SK-N-SH treated with all-trans-retinoic acid at 6 μM for 48 hours (cell line): Measurements from ENCODE around the gene PREB.

Experiments used
- ATAC-seq: fragments of 200-7000 bp; cut with Tn5 transposase; 3 replicates; pipeline ENCODE4 v1.9.1; 2020; ENCODE audit warnings: mild to moderate bottlenecking, moderate library complexity
- ARNTL ChIP-seq: fragments of 450-650 bp; formaldehyde crosslinking; IDR thresholded peaks from 2 replicates; pipeline ENCODE4 v1.5.0; 2020; ENCODE audit warnings: low read depth, mild to moderate bottlenecking, moderate library complexity, borderline replicate concordance
- BACH2 ChIP-seq: fragments of 250-450 bp; sonication (Bioruptor Pico); IDR thresholded peaks from 2 replicates; pipeline ENCODE4 v1.9.0; 2021; ENCODE audit warnings: mild to moderate bottlenecking, borderline replicate concordance
- CSDC2 ChIP-seq: fragments of 250-450 bp; sonication (Bioruptor Pico); IDR thresholded peaks from 2 replicates; pipeline ENCODE4 v1.5.0; 2020; ENCODE audit warnings: mild to moderate bottlenecking, moderate library complexity
- CSRNP3 ChIP-seq: fragments of 250-450 bp; sonication (Bioruptor Pico); IDR thresholded peaks from 2 replicates; pipeline ENCODE4 v1.5.1; 2021; ENCODE audit warnings: mild to moderate bottlenecking, moderate library complexity
- ESRRG ChIP-seq: fragments of 250-450 bp; sonication (Bioruptor Pico); IDR thresholded peaks from 2 replicates; pipeline ENCODE4 v1.6.1; 2021; ENCODE audit warnings: mild to moderate bottlenecking
- GLIS3 ChIP-seq: fragments of 250-450 bp; sonication (Bioruptor Pico); IDR thresholded peaks from 2 replicates; pipeline ENCODE4 v1.5.0; 2020; ENCODE audit warnings: mild to moderate bottlenecking, moderate library complexity
- ISL1 ChIP-seq: fragments of 250-450 bp; sonication (Bioruptor Pico); IDR thresholded peaks from 2 replicates; pipeline ENCODE4 v2.1.2; 2022; ENCODE audit warnings: mild to moderate bottlenecking, moderate library complexity
- OSR1 ChIP-seq: fragments of 250-450 bp; sonication (Bioruptor Pico); IDR thresholded peaks from 2 replicates; pipeline ENCODE4 v1.8.0; 2022; ENCODE audit warnings: moderate library complexity, mild to moderate bottlenecking, inconsistent platforms
- PATZ1 ChIP-seq: fragments of 250-450 bp; sonication (Bioruptor Pico); IDR thresholded peaks from 2 replicates; pipeline ENCODE4 v1.8.0; 2020; ENCODE audit warnings: mild to moderate bottlenecking, moderate library complexity, borderline replicate concordance
- PPARA ChIP-seq: fragments of 250-450 bp; sonication (Bioruptor Pico); IDR thresholded peaks from 2 replicates; pipeline ENCODE4 v1.5.0; 2020; ENCODE audit warnings: mild to moderate bottlenecking, borderline replicate concordance
- RARB ChIP-seq: fragments of 250-450 bp; sonication (Bioruptor Pico); IDR thresholded peaks from 2 replicates; pipeline ENCODE4 v1.8.0; 2021; ENCODE audit warnings: mild to moderate bottlenecking, moderate library complexity
- SNAI2 ChIP-seq: fragments of 250-450 bp; sonication (Bioruptor Pico); IDR thresholded peaks from 2 replicates; pipeline ENCODE4 v1.5.0; 2020; ENCODE audit warnings: mild to moderate bottlenecking, moderate library complexity
- TCF4 ChIP-seq: fragments of 250-450 bp; sonication (Bioruptor Pico); IDR thresholded peaks from 2 replicates; pipeline ENCODE4 v1.8.0; 2021; ENCODE audit warnings: mild to moderate bottlenecking, moderate library complexity, borderline replicate concordance
- TOX ChIP-seq: fragments of 250-450 bp; sonication (Bioruptor Pico); IDR thresholded peaks from 2 replicates; pipeline ENCODE4 v1.8.0; 2021; ENCODE audit warnings: mild to moderate bottlenecking, moderate library complexity, borderline replicate concordance
- TSHZ2 ChIP-seq: fragments of 250-450 bp; sonication (Bioruptor Pico); IDR thresholded peaks from 2 replicates; pipeline ENCODE4 v1.5.0; 2020; ENCODE audit warnings: mild to moderate bottlenecking, moderate library complexity
- ZC3H10 ChIP-seq: fragments of 250-450 bp; sonication (Bioruptor Pico); IDR thresholded peaks from 2 replicates; pipeline ENCODE4 v1.5.1; 2021; ENCODE audit warnings: mild to moderate bottlenecking, moderate library complexity
- ZFP30 ChIP-seq: fragments of 450-650 bp; formaldehyde crosslinking; IDR thresholded peaks from 2 replicates; pipeline ENCODE4 v1.5.0; 2022; ENCODE audit warnings: mild to moderate bottlenecking, moderate library complexity
- ZNF565 ChIP-seq: fragments of 450-650 bp; formaldehyde crosslinking; conservative IDR thresholded peaks from 2 replicates; pipeline ENCODE4 v1.5.0; 2020; ENCODE audit warnings: low read depth, mild to moderate bottlenecking, moderate library complexity
- ZNF70 ChIP-seq: fragments of 450-650 bp; formaldehyde crosslinking; IDR thresholded peaks from 2 replicates; pipeline ENCODE4 v1.5.0; 2020; ENCODE audit warnings: mild to moderate bottlenecking, moderate library complexity
- ZNF8 ChIP-seq: fragments of 450-650 bp; formaldehyde crosslinking; IDR thresholded peaks from 2 replicates; pipeline ENCODE4 v1.5.0; 2020; ENCODE audit warnings: mild to moderate bottlenecking, moderate library complexity
- TF ChIP-seq, protein P1 (sequence below): fragments of 250-450 bp; sonication (Bioruptor Pico); IDR thresholded peaks from 2 replicates; pipeline ENCODE4 v1.8.0; 2021; ENCODE audit warnings: low read depth, mild to moderate bottlenecking, moderate library complexity, borderline replicate concordance

Gene PREB

DNA sequence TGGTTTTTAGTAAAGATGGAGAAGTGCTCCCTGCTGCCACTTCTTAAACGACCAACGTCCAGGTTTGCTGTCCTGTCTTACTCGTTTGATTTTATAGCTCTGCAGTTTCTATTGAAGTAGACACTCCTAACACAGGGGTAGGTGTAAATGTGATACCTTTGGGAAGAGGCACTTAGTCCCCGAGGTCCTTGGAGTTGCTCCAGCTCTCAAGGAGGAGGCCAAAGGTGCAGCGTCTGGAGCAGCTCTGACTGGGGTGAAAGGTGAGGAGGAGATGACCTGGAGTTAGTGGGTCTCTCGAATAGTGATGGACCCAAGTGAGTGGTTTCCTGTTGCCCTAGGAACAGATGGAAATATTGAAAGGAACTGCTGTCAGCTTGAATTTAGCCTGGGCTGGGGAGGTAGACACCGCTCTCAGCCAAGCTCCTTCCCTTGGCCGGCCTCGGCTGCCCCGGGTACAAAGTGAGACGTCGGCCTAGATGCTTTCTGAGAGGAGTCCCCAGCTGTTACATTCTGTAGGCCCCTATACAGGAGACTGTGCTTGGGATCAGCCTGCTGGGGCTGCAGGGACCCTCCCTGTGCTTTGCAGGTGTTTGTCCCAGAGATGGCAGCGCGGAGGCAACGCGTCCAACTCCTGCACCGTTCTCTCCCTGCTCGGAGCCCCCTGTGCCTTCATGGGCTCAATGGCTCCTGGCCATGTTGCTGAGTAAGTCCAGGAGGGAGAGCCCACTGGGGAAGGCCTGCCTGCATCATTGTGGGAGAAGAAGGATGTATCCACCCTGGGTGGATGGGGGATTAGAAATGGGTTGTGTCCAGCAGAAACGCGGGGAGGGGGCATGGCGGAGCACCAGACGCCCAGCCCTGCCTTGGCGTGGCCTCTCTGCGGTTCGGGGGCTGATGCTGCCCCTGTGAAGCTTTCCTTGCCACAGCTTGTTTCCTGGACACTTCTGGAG lies 42.4 kb downstream of the PREB start:
- no peak for ATAC-seq
- no peak for TF ChIP-seq TOX

GRCh38 chr2:27089111-27089954 lies 45.1 kb downstream of the PREB start:
- no peak for ATAC-seq
- TF ChIP-seq TCF4 (no peak), ARNTL (CRISPR knock-in tag) (no peak), ZNF8 (CRISPR knock-in tag) (no peak), SNAI2 (CRISPR knock-in tag) (no peak), BACH2 (CRISPR knock-in tag) (no peak), RARB (CRISPR knock-in tag) (no peak), CSRNP3 (no peak), TOX (no peak)

DNA sequence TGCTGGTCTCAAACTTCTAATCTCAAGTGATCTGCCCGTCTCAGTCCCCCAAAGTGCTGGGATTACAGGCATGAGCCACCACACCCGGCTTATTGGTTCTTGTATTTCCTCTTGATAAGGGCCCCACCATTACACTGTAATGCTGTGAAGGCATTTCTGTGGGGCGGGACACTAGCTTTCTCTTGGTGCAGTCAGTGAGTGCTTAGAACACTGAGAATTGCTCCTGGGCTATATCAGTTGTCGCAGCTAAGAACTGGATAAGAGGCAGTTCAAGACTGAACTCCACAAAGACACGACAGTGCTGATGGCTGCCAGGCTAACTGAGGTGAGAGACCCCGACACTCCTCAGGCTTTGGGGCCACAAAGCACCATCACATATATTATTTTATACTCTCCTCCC lies 45.8 kb downstream of the PREB start:
- TF ChIP-seq ARNTL (CRISPR knock-in tag) (no peak), SNAI2 (CRISPR knock-in tag) (no peak)
- ATAC-seq: no peak

GRCh38 chr2:27087823-27088410 lies 46.5 kb downstream of the PREB start:
- TF ChIP-seq CSDC2 (CRISPR knock-in tag): no peak
- TF ChIP-seq TSHZ2 (CRISPR knock-in tag): no peak
- TF ChIP-seq GLIS3: no peak
- no peak for TF ChIP-seq RARB (CRISPR knock-in tag)
- no peak for TF ChIP-seq PPARA
- TF ChIP-seq, protein P1, sequence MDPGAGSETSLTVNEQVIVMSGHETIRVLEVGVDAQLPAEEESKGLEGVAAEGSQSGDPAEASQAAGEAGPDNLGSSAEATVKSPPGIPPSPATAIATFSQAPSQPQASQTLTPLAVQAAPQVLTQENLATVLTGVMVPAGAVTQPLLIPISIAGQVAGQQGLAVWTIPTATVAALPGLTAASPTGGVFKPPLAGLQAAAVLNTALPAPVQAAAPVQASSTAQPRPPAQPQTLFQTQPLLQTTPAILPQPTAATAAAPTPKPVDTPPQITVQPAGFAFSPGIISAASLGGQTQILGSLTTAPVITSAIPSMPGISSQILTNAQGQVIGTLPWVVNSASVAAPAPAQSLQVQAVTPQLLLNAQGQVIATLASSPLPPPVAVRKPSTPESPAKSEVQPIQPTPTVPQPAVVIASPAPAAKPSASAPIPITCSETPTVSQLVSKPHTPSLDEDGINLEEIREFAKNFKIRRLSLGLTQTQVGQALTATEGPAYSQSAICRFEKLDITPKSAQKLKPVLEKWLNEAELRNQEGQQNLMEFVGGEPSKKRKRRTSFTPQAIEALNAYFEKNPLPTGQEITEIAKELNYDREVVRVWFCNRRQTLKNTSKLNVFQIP (CRISPR knock-in tag): no peak
- no peak for TF ChIP-seq ZNF565 (CRISPR knock-in tag)
- TF ChIP-seq ISL1 (CRISPR knock-in tag): no peak
- TF ChIP-seq BACH2 (CRISPR knock-in tag): no peak
- no peak for TF ChIP-seq CSRNP3
- no peak for TF ChIP-seq PATZ1 (CRISPR knock-in tag)
- no peak for TF ChIP-seq OSR1
- no peak for TF ChIP-seq ZNF70
- no peak for TF ChIP-seq ZC3H10 (CRISPR knock-in tag)
- TF ChIP-seq TOX: no peak
- TF ChIP-seq ZNF8 (CRISPR knock-in tag): no peak
- TF ChIP-seq TCF4: no peak
- no peak for TF ChIP-seq ZFP30
- no peak for TF ChIP-seq ESRRG
- TF ChIP-seq ARNTL (CRISPR knock-in tag): no peak
- TF ChIP-seq, all 23 proteins: peak for 0

More at GRCh38 chr2:27087823-27088410, 46.5 kb downstream of the PREB start:
- ATAC-seq: no peak
